Muscle of arm (tissue), 14 donors: ENCODE data around the gene SMPDL3B. TPM values are rescaled to one million over a fixed set of nuclear protein-coding genes. Genes with fewer than 3 reads are reported as not detected.

Experiments used
- DNase-seq: peaks from one replicate; pipeline ENCODE4 v3.0.0-alpha.2; 2013
- long read RNA-seq, 11 donors: transcript quantifications; one replicate each; lab custom pipeline, GENCODE V29; 2026
- polyA plus RNA-seq, 12 donors: library from polyadenylated mRNA; unstranded; fragments of 120-200 nt; gene quantifications; one replicate each; pipeline ENCODE4 v1.2.1, GENCODE V29; 2013; ENCODE audit not compliant: insufficient read length in 12 of 12

Gene SMPDL3B, protein sequence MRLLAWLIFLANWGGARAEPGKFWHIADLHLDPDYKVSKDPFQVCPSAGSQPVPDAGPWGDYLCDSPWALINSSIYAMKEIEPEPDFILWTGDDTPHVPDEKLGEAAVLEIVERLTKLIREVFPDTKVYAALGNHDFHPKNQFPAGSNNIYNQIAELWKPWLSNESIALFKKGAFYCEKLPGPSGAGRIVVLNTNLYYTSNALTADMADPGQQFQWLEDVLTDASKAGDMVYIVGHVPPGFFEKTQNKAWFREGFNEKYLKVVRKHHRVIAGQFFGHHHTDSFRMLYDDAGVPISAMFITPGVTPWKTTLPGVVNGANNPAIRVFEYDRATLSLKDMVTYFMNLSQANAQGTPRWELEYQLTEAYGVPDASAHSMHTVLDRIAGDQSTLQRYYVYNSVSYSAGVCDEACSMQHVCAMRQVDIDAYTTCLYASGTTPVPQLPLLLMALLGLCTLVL
- polyA plus RNA-seq = 1 to 10 TPM in 1 of 12 donors, under 1 TPM in 7, not detected in 4; 0.09 to 1.5 (median 0.17) TPM
- long read RNA-seq, donor 1, partial matches to known transcripts = 0 of 3 reads
- long read RNA-seq, donor 1, other reads (novel, unspliced or antisense) = 0 of 3 reads
- long read RNA-seq, donor 2 = 0 reads
- long read RNA-seq, donor 3 = 0 reads
- long read RNA-seq, donor 4 = 0 reads
- long read RNA-seq, donor 5, partial matches to known transcripts = 0 of 3 reads
- long read RNA-seq, donor 5, other reads (novel, unspliced or antisense) = 0 of 3 reads
- long read RNA-seq, donor 6 = 0 reads
- long read RNA-seq, donor 7, partial matches to known transcripts = 0 of 1 reads
- long read RNA-seq, donor 7, other reads (novel, unspliced or antisense) = 0 of 1 reads
- long read RNA-seq, donor 8 = 0 reads
- long read RNA-seq, donor 9 = 0 reads
- long read RNA-seq, donor 10 = 0 reads
- long read RNA-seq, donor 11, partial matches to known transcripts = 0 of 1 reads
- long read RNA-seq, donor 11, other reads (novel, unspliced or antisense) = 0 of 1 reads

DNA sequence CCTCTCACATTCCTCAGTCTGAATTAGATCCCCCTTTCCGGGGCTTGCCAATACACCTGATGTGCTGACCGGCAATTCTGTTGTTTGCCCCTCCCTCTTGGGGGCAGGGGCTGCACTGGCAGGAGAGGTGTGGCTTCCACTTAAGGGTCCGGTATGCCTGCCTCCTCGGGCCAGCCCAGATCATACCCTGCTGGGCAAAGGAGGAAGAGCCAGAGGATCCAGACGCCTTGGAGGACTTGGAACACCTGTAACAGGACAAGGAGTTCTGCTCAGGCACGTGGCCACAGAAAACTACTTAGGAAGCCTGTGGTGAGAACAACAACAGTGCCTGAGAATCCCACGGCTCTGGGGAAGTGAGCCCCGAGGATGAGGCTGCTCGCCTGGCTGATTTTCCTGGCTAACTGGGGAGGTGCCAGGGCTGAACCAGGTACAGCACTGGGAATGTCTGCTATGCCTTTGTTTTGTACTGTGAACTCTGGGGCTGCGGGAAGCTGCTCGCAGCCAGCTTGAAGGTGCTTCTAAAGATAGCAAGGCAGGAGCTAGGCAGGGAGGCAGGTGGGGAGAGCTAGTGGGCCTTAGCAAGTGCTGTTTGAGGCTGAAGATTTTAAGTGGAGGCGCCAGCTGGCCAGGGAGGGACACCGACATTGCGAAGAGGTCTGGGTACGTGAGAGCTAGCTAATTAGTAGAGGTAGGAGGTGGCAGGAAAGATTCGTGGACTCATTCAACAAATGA lies at the start of gene SMPDL3B:
Gene SMPDL3B (plus strand): TSS at position 183 of the 732 bp plus-strand sequence. CDS start 184 bp downstream, at position 367.
- DNase-seq = no peak

DNA sequence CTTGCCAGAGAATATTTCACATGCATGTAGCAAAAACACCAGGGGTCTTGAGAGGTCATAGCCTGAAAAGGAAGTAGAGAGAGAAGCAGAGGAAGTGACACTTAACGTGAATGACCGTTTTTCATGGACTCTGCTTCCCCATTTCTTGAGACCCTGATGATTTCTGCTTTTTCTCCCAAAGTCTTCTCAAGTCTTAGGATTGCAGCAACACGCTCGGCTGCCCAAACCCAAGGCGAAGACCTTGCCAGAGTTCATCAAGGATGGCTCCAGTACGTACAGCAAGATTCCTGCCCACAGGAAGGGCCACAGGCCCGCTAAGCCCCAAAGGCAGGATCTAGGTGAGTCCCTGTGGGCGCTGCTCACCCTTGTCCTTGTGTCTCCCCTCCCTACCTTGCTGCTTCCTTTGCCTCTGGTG lies 49.7 kb upstream of the SMPDL3B start:
- no peak for DNase-seq

DNA sequence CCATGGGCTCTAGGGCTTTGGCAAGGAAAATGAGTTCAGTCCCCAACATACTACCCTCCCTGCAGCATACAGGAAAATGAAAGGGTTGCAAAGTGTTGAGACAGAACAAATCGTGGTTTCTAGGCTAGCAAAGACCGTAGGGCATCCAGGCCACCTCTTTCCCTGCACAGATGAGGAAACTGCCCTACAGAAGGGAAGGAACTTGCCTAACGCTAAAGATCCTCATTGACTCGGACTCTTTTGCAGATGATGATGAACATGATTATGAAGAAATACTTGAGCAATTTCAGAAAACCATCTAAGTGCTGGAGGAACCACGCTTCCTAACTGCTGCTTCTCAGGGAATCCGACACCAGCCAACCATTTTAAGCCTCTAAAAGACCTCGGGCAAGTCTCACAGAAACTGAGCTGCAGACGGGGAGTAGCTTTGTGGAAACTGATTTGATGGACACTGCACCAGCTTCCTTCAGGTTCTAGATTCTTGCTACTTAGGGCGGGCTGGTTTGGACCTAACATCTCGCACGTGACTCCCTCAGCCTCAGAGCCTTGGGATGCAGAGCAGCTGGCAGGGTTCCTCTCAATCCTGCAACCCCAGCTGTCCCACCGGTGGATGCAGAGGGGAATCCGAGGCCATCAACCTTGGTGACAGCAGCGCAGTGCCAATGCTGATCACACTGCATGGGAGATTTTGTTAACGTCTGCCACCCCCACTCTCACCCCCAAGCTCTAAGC lies 49.0 kb upstream of the SMPDL3B start:
- no peak for DNase-seq

DNA sequence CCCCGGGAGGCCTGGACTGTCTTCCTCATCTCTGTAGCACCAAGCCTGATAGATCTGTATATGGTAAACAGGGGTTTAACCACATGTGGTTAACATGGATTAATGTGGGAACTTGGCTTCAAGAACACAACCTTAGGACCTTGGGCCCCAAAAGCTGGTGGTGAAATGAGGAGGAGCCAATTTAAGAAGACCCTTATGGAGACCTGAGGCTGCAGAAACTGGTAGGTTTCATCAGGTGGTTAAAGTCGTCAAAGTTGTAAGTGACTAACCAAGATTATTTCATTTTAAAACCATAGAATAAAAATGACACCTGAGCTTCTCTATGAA lies 48.5 kb upstream of the SMPDL3B start:
- no peak for DNase-seq

DNA sequence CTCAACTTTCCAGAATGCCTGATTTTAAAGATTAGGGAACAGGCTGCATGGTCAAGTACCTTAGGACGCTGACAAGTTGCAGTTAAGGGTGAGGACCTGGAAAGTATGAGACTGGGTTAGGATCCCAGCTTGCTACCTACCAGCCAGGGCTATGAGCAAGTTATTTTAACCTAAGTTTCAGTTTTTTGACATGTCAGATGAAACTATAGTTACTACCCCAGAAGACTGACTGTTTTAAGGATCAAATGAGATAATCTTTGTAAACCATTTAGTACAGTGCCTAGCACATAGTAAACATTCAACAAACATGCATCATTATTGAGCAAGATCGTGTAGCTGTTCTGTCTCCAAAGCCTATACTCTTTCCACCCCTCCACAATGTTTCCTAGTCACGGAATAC lies 48.1 kb upstream of the SMPDL3B start:
- DNase-seq = no peak

DNA sequence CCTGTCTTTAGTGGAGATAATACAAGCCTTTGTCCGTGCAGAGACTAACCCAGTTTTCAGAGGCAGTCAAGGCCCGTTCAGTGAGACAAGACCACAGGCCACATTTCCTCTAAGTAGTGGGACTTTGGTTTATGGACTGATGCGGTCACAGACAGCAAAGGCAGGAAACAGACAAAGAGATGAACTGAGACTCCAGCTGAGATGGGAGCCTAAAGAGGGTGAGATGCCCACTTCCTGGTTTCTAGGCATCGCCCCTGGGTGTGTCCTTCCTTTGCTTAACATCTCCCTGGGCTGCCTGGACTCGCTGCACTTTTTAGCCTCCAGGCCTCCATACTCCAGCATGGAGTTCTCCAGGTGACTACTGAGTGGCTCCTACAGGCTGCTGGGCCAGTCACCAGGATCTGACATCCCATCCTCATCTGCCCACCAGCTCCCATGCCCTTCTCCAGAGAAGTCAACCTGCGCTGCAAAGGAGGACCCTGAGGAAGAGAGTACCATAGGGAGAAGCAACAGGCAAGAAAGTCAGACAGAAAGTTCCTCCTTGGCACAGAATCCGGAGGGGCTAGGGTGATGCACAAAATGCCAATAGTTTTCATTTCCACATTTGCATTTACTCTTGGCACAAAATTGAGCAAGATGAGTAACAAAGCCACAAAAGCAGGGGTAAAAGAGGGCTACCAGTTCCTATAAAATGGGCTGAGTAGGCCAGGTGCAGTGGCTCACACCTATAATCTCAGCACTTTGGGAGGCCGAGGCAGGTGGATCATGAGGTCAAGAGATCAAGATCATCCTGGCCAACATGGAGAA lies 47.4 kb upstream of the SMPDL3B start:
- DNase-seq = no peak

DNA sequence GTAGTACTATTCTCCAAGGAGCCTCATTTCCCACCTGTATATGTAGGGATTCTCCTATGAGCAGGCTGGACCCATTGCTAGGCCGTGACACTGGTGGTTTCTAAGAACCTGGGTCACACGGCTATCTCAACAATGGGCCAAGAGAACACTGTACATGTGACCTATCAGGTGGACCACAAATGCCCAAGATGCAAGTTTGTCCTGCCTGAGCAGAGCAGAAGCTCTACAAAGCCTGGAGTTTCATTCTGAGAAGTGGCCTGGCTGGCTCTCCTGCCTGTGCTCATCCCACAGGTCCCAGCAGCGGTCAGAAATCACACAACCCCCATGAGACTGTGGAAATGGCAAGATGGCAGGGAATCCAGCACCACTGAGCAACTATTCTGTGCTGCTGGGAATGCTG lies 45.3 kb upstream of the SMPDL3B start:
- no peak for DNase-seq

DNA sequence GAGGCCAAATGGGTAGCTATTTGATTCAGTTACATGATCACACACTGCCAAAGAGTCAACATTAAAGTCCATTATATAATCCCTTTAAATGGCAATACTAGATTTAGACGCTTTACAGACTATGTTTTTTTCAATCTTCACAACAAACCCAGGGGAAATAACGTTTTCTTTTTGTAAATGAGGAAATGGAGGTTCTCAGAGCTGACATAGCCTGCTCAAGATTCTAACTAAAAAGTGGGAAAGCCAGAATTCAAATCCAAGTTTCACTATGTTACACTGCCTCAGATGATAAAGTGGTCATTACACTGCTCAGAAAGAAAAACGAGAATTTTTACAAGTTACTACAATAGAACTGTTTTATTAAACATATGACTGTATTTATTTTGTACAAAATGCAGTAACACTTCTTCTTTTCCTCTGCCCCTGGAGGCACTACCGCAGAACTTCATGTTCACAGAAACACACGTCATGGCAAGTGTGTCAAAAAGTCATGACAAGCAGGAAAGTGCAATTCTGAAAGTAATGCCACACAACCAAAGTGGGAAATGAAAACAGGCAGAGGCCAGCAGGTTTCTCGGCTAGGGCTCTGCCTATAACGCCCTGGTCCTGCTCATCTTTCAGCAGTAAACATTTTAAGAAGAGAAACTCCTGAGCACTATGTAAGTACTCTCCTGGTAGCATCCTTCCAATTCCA lies 43.5 kb upstream of the SMPDL3B start:
- DNase-seq = no peak

DNA sequence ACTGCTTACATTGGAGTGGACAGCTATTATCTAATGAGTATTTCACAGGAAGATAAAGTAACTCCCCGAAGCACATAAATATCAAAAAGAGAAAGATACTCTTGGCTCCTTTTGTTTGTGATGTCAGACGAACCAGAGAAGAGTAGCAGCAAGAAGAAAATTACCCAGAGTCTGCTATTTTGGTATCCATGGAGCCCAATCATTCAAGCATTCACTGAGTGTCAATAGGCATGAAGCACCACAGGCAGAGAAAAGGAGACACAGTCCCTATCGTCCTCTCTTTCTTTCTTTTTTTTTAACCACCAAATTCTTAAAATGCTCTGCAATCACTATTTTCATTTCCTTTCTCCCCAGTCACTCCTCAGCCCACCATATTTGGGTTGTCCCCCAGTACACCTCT lies 40.3 kb upstream of the SMPDL3B start:
- no peak for DNase-seq

DNA sequence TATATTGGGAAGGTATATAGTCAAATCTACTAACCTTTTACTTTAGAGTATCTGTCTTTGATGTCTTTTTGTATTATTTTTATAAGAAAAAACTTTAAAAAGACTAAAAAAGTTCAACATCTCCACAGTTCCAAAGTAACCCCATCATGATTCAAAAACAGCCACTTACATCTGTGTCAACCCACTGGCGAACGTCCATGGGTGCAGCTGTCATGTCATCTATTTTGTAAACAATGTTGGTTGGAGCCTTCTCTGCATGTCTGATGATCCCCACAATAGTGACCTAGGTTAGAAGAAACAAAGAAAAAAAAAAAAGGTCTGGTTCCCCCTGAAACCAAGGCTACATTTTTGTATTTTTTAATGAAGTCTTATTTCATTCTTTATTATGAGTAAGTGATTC lies 28.0 kb upstream of the SMPDL3B start:
- DNase-seq = no peak

DNA sequence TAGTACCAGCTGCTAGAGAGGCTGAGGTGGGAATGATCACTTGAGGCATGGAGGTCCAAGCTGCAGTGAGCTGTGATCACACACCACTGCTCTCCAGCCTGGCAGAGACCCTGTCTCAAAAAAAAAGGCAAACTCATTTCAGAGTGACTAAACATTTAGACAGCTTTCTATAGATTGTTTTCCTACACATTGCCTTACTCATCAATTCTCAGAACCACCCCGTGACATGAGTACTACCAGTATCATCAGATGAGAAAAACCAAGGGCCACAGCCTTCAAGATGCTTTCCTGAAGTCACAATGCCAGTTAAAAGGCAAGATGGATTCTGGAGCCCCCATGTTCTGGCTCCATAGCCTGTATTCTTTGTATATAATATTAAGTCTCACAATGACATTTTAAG lies 22.4 kb upstream of the SMPDL3B start:
- DNase-seq = no peak

DNA sequence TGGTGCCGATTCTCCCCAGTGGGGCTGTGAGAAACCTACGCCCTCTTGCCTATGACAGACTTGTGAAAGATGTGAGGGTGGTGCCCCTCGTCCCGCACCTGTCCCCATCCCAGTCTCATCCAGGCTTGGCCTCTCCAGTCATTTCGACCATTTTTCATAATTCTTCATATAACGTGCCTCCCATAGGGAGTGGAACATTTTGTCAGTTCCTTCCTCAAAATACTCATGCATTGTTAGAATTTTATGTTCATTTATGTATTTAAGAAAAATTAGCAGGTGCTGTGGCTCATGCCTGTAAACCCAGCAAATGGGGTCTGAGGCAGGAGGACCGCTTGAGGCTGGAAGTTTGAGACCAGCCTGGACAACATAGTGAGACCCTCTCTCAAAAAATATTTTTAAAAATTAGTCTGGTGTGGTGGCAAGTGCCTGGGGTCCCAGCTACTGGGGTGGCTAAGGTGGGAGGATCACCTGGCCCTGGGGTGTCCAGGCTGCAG lies 19.7 kb upstream of the SMPDL3B start:
- no peak for DNase-seq

DNA sequence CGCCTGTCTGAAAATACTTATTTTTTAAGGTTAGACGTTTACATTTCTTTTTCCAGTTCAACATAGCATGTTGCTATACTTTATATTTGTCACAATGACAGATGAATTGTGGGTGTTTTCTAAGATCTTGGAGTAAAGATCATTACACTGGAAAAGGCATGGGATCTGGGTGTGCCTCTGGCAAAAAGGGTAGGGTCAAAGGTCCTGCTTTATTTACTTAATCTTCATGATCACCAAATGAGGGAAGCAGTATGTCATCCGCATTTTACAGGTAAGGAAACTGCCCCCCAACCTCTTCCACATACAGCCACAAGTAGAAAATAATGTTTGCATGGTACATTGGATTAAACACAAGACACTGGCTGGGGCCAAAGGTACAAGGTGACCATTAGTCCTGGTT lies 12.5 kb upstream of the SMPDL3B start:
- DNase-seq = no peak

DNA sequence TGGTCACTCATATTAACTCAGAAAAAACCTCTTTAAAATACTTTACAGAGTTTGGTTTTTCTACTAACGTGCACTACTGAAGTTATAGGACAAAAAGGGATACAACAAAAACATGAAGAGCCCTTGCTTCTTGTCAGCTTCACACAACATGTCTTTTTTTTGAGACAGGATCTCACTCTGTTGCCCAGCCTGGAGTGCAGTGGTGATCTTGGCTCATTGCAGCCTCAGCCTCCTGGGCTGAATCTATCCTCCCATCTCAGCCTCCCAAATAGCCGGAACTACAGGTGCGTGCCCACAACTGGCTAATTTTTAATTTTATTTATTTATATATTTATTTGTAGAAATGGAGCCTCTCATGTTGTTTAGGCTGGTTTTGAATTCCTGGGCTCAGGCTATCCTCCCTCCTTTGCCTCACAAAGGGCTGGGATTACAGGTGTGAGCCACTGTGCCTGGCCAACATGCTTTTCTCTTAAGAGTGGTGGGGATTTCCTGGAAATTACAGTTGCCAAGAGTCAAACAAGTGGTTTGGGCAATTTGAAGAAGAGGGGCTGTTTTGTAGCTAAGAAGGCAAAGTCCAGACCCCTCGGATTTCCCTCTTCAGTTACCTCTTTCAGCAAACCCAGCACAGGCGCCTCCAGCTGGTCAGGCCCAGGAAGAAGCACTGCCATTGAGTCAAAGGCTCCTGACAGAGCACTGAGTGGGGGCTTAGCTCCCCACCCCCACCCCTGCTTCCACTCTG lies 6.4 kb upstream of the SMPDL3B start:
- no peak for DNase-seq

DNA sequence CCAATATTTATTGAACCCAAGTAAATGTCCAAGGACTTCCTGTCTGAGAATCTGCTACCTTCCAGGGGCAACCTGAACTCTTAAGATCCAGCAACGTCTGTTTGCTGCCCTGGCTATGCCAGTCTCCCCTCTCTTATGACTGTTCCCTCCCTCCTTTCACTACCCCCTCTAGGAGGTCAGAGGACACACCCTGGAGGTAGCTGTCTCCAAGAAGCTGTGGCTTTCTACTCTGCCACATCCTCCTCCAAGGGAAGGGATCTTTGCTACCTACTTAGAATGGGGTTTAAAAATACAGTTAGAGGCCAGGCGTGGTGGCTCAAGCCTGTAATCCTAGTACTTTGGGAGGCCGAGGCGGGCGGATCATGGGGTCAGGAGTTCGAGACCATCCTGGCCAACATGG lies 3.6 kb upstream of the SMPDL3B start:
- DNase-seq = no peak

DNA sequence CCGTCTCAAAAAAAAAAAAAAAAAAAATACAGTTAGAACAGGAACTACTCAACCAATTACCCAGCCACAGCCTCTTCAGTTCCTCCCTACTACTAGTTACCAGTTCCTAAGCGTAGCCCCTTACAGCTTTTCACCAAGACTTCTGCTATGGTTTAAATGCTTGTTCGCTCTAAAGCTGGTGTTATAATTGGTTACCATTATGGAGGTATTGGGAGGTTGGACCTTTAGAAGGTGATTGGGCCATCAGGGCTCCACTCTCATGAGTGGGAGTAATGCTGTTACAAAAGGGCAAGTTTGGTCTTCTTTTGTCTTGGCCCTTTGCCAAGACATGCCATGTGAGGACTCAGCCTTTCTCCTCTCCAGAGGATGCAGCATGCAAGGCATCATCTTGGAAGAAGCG lies 3.0 kb upstream of the SMPDL3B start:
- DNase-seq = no peak

DNA sequence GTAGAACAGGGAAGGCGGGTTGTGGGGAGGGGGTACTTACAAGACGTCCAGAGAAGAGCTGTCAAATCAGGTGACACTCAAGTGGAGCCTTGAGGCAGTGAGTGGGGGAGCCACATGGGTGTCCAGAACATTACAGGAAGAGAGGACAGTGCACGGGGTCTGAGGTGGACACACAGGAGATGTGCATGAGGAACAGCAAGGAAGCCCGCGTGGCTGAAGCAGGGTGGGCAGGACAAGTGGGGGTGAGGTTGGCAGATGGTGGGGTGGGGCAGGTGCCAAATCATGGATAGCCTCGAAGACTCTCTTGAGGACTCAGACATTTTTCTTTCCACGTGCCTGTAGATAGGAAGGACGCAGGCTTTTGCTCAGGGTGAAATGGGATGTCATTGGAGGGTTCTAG lies 921 bp downstream of the SMPDL3B start:
- no peak for DNase-seq

DNA sequence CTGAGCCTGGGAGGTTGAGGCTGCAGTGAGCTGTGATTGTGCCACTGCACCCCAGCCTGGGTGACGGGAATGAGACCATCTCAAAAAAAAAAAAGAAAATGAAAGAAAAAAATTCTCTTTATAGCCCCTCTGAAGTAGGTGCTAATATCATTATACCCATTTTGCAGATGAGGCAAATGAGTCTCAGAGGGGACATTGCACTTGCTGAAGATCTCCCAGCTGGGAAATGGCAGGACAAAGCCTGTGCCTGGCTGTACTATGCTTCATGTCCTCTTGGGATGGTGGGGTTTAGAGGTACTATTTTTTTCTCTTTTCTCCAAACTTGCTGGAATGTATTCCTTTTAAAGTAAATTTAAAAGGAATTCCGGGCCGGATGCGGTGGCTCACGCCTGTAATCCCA lies 1.6 kb downstream of the SMPDL3B start:
- DNase-seq = no peak

DNA sequence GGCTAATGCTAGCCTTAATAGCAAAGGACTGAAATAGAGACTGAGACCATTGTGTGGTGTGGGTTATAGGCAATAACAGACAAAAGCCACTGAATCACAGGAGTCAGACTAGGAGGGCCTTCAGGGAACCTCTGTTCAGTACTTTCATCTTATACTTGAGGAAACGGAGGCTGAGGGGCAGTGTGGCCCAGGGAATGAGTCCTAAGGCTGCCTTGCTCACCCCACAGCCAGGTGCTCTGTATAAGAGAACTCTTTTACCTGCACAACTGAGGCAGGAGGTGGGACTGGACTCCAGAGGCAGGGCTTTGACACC lies 2.7 kb downstream of the SMPDL3B start:
- DNase-seq = no peak
